HG02623 (cell line): ENCODE data around the gene ANKRD44.
"Not testable (repeated sequence)": the region's sequence is repeated elsewhere in the genome, so short reads cannot be mapped to it uniquely, and the experiment has no call there.

ENCODE experiments used
- ATAC-seq: cut with Tn5 transposase; IDR thresholded peaks from one replicate; pipeline ENCODE4 v1.9.1; 2021; ENCODE audit warnings: moderate library complexity; ENCODE audit not compliant: unreplicated experiment

ANKRD44 gene

DNA sequence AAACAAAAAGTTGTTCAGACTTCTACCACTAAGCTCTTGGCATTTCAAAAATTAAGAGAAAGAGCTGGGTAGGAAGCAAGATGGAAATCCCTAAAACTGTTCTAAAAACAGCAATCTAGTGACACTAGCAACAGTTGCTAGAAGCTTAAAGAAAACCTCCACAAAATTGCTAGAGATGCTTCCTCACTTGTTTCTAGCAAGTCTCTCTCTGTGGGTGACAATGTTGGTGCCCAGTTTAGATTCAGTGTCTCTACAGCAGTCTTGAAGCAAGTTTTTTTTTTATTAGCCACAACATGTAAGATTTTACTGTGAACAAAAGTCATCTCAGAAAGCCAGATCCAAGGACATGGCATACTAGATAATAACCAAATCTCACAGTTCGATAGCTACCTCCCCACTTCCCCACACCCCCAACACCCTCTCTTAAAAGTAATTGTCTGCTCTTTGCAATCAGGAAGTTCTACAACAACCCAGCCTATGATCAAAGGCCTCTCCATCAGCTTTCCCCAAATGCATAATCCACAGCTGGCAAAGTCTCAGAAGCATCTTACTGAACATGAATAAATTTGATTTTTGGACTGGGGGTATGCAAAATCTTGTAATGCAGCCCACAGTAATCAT, 70.0 kb downstream of the ANKRD44 start:
- ATAC-seq = no peak

DNA sequence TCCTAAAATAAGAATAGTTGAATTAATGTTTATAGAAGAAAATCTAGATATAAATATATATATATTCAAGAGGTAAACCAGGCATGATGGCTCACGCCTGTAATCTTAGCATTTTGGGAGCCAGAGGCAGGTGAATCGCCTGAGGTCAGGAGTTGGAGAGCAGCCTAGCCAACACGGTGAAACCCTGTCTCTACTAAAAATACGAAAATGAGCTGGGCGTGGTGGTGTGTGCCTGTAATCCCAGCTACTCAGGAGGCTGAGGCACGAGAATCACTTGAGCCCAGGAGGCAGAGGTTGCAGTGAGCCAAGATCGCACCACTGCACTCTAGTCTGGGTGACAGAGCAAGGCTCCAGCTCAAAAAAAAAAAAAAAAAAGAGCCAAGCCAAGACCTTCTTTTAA, 70.6 kb downstream of the ANKRD44 start:
- not testable (repeated sequence) for ATAC-seq

DNA sequence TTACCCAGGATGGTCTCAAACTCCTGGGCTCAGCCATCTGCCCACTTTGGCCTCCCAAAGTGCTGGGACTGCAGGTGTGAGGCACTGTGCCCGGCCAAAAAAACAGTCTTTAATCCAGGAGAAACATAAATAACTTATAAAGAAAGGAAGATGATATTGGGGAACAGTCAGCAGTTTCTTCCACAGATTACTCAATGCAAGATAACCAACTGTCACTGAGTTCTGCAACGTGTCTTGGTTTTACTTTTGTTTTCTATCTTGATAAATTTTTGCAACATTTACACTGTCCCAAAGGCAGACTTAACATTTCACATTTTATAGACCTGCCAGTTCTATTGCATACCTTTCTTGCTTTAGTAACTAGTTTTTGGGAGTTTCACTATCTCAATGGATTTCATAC, 71.1 kb downstream of the ANKRD44 start:
- peak; percentile 68 for ATAC-seq

DNA sequence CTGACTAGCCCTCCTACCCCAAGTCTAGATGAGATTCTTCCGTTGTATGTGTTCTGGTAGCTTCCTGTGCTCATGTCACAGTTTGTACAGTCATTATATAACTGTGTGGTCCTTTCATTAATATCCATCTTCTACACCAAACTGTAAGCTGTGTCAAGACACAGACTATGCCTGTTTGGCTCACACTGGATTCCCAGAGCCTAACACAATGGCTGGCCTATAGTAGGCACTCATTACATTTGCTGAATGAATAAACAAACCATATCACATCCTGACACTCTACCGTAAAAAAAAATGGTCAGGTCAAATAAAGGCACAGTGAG, 72.6 kb downstream of the ANKRD44 start:
- no peak for ATAC-seq

DNA sequence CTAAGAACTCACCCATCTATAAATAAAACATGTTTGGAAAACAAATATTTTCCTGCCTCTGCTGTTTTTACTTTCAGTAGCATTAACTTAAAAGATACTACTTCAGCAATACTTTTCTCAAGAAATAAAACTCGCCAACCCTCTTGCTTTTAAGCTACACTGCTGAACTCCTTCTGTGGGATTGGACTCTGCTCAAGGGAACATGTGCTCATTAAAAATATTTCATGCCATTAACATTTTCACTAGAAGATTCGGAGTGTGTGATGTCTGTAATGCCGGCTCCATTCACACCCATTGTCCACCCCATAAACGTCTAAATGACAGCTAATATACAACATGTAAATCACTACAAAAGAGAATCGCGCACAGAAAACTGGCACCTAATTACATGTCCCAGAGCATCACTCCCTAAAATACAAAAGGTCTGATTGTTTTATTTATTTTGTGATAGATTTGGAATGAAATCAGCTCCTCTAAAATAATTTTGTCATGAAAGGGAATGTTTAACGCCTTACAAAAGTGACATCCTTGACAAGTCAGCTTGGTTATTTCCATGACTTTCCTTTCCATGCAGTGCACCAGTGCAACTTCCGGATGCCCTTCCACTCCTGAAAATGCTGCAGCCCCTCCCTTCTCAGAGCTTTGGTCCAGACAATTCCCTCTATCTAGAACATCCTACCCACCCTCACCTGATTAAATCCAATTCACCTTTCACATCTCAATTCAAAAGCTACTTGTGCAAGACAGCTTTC, 73.1 kb downstream of the ANKRD44 start:
- no peak for ATAC-seq

DNA sequence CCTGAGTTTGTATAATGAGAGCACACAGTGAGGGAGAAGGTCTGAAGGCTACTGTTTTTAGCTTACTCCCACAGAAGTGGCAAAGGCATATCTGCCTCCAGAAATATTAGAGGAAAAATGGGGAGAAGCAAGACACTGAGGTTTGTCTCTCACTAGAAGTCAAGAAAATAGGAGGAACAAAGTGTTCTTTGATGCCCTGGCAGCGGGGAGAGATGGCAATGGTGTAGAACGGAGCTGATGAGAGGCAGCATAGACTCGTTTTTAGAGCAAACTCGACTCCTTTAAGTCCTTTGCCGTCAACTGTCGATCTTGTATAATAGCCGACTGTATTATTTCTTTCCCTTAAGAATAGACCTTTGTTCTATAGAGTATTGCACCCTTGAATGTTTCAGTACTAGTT, 73.8 kb downstream of the ANKRD44 start:
- no peak for ATAC-seq

DNA sequence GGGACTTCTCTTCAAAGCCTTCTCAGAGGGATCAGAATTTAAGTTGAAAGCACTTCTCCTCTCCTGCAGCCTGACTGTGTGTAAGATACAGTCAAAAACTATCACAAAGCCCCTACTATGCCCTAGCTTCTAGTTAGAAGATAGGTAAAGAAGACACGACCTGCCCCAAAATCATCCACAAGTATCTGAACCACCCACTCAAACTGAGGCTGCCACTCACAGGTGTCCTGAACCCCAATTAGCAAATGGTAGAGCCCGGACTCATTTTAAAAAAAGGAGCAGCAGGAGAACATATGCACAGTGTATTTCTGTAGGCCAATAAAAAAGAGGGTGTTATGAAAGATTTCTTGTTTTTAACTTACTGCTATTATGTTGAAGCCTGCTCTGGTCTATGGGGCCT, 74.4 kb downstream of the ANKRD44 start:
- no peak for ATAC-seq

DNA sequence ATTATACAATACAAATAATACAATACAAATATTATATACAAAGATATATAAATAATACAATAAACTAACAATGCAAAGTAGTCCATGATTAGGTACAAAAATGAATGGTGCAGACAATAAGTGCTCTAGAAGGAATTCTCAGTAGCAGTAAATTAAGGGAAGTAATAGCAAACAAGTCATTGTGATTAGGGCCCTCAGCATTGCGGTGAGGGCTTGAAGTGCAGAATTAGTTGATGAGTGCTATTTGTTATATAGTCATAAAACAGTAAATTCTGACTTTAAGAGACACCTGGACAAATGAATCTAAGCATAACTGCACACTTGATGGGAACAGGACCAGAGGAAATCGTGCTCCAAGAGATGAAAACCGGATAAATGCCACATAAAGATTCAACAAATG, 74.9 kb downstream of the ANKRD44 start:
- ATAC-seq = no peak

DNA sequence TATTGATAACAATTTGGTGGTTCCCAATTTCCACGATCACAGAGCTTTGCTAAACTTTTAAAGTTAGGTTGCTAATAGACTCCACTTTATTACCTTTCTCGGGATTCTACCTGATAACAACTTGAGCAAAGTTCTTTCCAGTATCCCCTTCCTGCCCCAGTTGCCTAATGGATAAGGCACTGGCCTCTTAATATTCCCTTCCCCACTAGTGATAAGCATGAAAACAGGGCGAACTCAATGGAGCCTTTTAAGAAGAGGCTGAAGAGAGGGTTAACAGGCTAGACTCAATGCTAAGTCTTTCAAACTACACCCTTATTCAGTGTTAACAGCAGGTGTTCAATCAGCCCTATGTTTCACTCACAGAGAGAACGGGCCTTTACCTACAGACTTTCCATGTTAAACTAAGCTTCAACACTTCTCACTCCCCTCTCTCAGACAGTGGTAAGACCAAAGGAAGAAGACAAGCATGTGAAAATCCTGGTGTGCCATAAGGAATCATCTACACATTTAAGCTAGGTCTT, 75.8 kb downstream of the ANKRD44 start:
- ATAC-seq = no peak

DNA sequence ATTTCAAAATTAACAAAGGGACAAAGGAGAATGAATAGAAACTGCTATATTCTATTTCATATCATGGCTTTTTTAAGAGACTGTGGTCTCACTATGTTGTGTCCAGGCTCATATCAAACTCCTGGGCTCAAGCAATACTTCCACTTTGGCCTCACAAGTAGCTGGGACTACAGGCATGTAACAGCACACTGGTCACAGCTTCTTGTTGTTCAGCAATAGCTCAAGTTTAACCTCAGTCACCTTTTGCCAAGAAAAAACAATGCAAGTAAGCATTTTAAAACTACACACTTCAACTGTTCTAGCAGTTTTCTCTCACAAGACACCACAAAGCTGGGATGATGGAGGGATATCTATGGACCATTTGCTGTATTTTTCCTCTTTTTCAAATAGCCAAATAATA, 77.1 kb downstream of the ANKRD44 start:
- ATAC-seq = no peak

DNA sequence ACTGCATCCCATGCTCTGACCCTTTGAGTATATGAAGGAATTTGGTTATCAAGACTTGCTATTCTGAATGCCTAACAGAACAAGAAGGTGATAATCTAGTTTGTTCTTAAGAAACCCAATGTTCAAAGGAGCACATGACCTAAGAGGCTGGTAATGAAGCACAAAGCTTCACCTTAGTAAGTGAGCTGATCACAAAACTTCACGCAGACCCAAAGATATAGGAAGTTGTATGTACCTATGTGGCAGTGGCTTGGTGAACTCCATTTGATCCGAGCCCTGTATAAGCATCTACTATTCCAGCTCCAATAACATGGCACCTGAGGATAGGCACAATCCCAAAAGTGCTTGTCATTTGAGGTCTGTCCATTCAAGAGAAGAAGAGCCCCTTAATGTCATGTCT, 78.6 kb downstream of the ANKRD44 start:
- ATAC-seq = no peak

DNA sequence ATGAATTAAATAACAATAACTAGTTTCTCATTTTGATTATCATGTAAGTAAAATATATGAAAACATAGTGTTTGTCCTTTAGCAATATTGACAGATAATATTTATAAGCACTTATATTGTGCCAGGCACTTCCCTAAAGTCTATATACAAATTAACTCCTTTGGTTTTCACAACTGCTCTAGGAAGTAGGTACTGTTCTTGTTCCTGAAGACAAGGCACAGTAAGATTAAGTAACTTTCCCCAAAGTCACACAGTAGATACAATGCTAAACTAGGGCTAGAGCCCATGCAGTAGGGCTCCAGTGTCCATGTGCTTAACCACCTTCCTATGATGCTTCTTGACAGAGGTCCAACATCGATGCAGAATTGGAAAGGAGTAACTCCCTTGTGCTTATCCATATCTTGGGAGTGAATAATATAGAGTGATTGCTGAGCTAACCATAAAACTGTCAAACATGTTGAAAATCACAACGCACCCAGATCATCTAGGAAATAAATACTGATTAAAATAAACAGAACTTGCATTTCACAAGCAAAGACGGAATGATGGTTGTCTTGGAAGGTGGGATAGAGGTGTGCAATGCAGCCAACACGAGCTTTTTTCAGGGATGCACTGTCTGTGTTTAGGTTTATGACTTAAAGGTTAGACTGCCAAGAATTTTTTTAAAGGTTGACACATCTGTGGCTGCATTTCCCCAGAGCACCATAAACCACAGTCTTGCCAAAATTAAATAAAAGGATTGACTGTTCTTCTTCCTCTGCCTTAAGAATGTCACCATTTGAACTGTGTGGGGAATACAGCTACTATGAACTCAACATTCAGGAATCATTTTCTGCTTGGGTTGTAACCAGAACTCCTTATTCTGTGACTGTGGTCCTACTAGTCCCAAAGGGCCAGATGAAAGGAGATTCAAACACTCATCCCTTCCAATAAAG, 80.8 kb downstream of the ANKRD44 start:
- ATAC-seq = no peak

DNA sequence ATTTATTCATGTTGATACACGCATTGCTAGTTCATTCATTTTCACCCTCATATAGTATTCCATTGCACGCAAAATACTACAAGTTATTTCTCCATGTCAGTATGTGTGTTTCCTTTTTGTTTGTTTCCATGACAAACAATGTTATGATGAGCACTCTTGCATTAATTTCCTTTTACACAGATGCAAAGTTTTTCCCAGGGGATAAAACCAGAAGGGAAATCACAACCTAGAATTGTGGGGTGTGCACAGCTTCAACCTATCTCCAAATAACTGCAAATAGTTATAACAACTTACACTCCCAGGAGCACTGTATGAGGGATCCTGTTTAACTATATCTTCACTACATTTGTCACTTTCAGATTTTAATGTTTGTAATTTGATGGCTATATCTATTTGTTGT, 87.1 kb downstream of the ANKRD44 start:
- ATAC-seq = no peak

DNA sequence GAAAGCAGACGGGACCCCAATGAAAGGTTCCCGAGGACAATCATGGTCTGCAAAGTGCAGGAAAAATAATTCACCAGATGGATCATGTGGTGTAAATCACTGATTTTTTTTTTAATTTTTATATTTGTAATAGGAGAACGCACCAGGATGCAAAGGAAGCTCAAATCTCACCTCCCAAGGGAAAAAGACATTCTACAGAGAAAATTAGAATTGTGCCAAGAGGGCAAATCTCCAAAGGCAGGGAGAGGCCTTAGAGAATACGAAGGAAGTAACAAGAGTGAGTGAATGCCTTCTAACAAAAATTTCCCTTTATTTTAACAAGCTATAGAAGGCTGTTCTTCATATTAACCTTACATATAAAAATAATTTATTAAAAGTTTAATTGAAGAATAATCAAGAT, 90.9 kb downstream of the ANKRD44 start:
- ATAC-seq = no peak

DNA sequence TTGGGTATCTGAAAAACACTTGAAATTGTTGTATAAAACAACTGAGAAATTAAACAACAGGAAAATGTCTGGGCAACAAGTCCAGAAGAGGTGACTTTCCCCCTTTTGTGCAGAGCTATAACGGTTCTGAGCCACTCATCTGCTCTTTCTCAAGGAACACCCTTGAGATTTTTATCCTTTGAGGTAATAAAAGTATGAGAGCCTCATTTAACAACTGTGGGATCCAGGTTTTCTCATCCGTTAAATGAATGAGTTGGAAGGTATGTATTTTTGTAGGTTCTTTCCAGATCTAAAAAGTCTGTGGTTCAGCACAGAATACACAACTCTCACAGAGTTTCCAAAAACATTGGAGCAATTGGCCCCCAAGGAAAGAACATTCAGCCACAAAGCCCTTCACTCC, 93.0 kb downstream of the ANKRD44 start:
- no peak for ATAC-seq

DNA sequence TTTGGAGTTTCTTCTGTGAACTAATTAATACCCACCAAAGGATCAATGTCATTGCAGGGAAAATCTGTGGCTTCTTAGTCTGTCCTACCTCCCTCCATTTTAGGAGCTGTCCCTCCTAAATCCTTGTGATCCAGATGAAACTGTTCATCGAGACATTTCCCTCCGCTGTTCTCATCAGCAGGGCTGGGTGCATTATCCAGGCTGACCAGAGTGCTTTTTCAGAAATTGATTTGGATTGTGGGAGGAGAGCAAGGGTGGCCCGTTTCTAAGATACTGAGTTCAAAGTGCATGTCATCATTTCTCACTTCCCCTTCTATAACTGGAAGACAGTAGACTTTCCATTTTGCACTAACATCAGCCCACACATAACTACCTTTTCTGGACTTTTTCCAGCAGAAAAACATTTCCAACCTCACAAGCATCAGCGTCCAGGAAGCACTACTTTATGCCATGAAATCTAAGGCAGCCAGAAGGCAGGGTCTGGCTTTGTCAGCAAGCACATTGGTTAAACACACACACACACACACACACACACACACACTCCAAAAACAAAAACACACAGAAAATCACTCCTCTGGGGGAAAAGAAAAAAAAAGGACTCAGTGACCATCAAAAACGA, 94.1 kb downstream of the ANKRD44 start:
- ATAC-seq = peak; percentile 61

DNA sequence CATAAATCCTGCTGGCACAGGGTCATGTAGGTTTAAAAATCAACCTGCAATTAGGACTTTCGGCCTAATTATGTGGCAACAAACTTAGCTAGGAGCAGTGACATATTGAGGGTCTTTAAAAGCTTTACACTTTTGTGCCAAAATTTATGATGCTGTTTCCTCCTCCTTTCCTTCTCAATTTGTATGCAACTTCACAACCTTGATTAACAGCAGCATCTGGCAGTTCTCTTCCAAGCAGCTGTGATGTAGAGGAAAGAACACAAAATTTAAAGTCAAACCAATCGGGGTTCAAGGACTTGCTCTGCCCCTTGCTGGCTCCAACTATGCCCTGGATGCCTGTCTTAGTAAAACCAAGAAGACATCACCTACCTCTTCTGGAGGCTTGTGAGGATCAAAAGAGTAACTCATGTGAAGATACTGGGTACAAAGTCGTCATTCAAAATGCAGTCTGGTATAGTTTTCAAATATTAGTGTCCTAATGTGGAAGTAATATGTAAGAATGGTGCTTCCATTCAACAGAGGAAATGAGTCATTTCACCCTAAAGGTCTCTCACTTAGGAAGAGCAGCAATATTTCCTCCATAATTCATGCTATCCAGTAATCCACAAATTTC, 94.7 kb downstream of the ANKRD44 start:
- peak; percentile 32 for ATAC-seq

DNA sequence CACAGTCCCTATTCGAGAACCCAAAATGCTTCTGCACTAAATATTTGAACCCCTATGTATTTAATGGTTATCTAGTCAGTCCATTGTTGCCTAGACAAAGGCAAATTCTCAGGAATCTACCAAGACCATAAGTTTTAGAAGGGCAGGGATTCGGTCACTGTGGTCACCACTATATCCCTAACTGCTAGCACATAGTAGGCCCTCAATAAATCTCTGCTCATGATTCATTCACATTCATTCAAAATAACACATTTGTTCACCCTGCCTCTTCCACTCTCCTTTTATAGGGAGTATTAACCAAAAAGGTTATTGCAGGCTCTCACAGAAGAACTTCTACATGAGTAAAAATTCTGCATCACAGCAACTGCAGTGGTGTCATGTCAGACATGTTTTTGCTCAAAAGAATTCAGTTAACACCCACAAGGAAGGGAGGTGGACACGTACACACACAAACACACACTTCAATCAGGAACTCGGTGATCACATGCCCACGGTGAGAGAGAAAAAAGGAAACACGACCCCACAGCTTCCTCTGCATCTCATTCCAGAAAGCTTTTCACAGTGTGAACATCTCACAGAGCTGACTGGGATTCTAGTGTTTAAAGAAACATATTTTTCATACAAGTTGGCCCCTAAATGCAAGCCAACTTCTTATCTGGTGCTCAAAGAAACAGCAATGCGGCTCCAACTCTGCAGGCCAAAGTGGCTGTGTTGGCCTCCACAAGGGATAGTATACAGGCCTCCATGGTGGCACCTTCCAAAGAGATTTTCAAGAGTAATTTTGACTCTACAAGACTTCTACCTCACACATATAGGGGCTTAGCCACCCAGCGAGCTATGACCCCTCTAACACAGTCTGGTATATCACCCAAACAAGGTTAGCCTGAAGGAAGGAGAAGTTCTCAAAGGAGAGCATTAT, 98.0 kb downstream of the ANKRD44 start:
- no peak for ATAC-seq

DNA sequence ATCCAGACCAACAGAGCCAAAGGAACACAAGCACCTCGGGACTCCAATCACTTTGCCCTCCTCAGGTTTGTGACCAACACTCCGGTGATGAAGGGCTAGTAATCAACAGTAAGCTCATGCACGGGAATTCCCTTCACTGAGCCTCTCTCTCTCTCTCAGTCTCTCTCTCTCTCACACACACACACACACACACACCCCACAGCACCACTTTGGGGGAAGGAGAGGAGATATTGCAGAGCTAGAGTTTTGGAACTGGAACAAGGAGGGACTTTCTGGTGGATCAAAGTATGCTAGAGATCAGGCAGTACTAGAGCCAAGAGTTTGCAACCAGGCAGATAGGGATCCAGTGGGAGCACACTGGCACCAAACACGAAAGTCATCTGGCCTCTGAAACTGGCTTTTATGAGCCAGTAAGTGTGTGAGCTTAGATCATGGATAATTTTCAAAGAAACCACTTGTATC, 98.7 kb downstream of the ANKRD44 start:
- no peak for ATAC-seq

DNA sequence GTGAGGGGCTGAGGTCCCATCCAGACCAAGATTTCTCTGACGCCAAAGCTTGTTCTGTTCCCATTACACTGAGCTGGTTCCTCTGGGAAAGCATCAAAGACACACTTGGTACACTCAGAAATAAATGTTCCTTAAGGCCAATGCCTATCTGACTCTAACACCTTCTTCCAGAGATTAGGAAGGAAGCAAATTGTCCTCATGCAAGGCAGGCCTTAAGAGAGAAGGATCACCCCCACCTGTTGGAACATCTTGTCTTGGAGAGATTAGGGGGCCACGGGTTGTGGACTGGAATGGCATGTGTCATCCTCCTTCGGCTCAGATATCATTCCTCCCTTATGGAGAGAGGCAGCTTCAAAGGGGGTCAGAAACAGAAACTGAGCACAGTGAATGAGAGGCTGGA, 100.2 kb downstream of the ANKRD44 start:
- ATAC-seq = no peak
